Testis (tissue), 3 donors: Measurements from ENCODE around the gene NCK2. TPM values are rescaled to one million over a fixed set of nuclear protein-coding genes. Genes with fewer than 3 reads are reported as not detected.

Experiments used
- DNase-seq: peaks from one replicate; pipeline ENCODE4 v3.0.0-alpha.2; 2019
- H3K27ac ChIP-seq, 2 donors: fragments of 200-600 bp; sonication (generic); one replicate each; pipeline ENCODE4 v1.5.1; 2019
- H3K27me3 ChIP-seq: fragments of 200-600 bp; sonication (generic); one replicate; pipeline ENCODE4 v1.5.1; 2019
- H3K36me3 ChIP-seq: fragments of 200-600 bp; sonication (generic); one replicate; pipeline ENCODE4 v1.5.1; 2017; ENCODE audit warnings: low read depth; ENCODE audit errors: missing control alignments
- H3K4me1 ChIP-seq: fragments of 200-600 bp; sonication (generic); one replicate; pipeline ENCODE4 v1.5.1; 2019
- H3K4me3 ChIP-seq, 2 donors: fragments of 200-600 bp; sonication (generic); one replicate each; pipeline ENCODE4 v1.5.1; 2017 to 2019
- H3K9me3 ChIP-seq: fragments of 200-600 bp; sonication (generic); one replicate; pipeline ENCODE4 v1.5.1; 2017
- CTCF ChIP-seq, 3 experiments: fragments of 450-650 bp in 2 of 3; fragments of 200-600 bp in 1 of 3; sonication (generic) in 1 of 3; IDR thresholded peaks; one replicate each; pipeline ENCODE4 v1.5.1; 2016 to 2019; ENCODE audit warnings: antibody characterized with exemption in 3 of 3, mild to moderate bottlenecking in 2 of 3, moderate library complexity in 1 of 3
- POLR2A ChIP-seq: fragments of 450-650 bp; IDR thresholded peaks from one replicate; pipeline ENCODE4 v1.6.1; 2017; ENCODE audit warnings: antibody characterized with exemption, mild to moderate bottlenecking, moderate library complexity
- WGBS, 2 donors: methylation state at CpG; one replicate each; pipeline ENCODE4 v1.1.5; 2018; 5-methylcytosine and 5-hydroxymethylcytosine counted together
- intact Hi-C: fragments of 100-400 bp; cut with DNase I; formaldehyde crosslinking; loops from one replicate; pipeline ENCODE4 v1.15.1; 2023; ENCODE audit warnings: low total_unique reads
- polyA plus RNA-seq: library from polyadenylated mRNA; stranded (reverse); fragments of 350-450 nt; fragmentation: Illumina TruSeq; extraction: RNeasy Lipid Tissue Mini Kit (QIAGEN cat#74804); gene quantifications from one replicate; pipeline ENCODE4 v1.2.3, GENCODE V29; 2014; ENCODE audit warnings: low read depth, low replicate concordance; ENCODE audit not compliant: insufficient read depth
- total RNA-seq, 2 donors: library from RNA; depleted of rRNA; stranded (reverse); fragments of >200 nt; gene quantifications; one replicate each; pipeline ENCODE4 v1.2.3, GENCODE V29; 2016

Gene NCK2
- total and polyA plus RNA-seq, 3 donors from 2014 or later, result 67.7 to 168 (median 105) TPM

- WGBS, 2 donors, result 81 to 93% methylated on average over 9 of the region's 9 CpGs
- DNase-seq, result no peak
- H3K27ac ChIP-seq, result no peak overlapping the region
- intact Hi-C loops, result no loop called here
- no peak overlapping the region for H3K4me3 ChIP-seq
- no peaks in the 10 kb centered on the region for H3K27me3 ChIP-seq
- H3K4me1 ChIP-seq, result peaks cover 21% of the 10 kb centered on the region
- TF ChIP-seq POLR2A (no peak), CTCF (IDR thresholded peaks at IDR 0.05) (no peak)
- no peaks in the 10 kb centered on the region for H3K36me3 ChIP-seq
- no peaks in the 10 kb centered on the region for H3K9me3 ChIP-seq
Measured at GRCh38 chr2:105800036-105800713, 55.5 kb downstream of the NCK2 start.

GRCh38 chr2:105800953-105801635 lies 56.4 kb downstream of the NCK2 start:
- H3K9me3 ChIP-seq, result no peaks in the 10 kb centered on the region
- DNase-seq, result no peak
- no peak for TF ChIP-seq CTCF (IDR thresholded peaks at IDR 0.05)
- no peak for TF ChIP-seq POLR2A
- WGBS, 2 donors, result 67 to 73% methylated on average over 13 of the region's 13 CpGs
- no peaks in the 10 kb centered on the region for H3K27me3 ChIP-seq
- peaks cover 19% of the 10 kb centered on the region for H3K4me1 ChIP-seq
- no peak overlapping the region for H3K4me3 ChIP-seq
- H3K27ac ChIP-seq, result no peak overlapping the region
- intact Hi-C loops, result no loop called here
- no peaks in the 10 kb centered on the region for H3K36me3 ChIP-seq

- Histone ChIP-seq H3K27ac (no peak overlapping the region), H3K36me3 (no peaks in the 10 kb centered on the region), H3K4me1 (peaks cover 10% of the 10 kb centered on the region), H3K9me3 (no peaks in the 10 kb centered on the region), H3K27me3 (no peaks in the 10 kb centered on the region), H3K4me3 (no peak overlapping the region)
- TF ChIP-seq POLR2A (no peak), CTCF (IDR thresholded peaks at IDR 0.05) (no peak)
- WGBS, 2 donors, result 74 to 83% methylated on average over 4 of the region's 4 CpGs
- DNase-seq, result no peak
- intact Hi-C loops, result no loop called here
Measured at GRCh38 chr2:105801961-105802360, 57.2 kb downstream of the NCK2 start.

GRCh38 chr2:105802587-105802986 lies 57.9 kb downstream of the NCK2 start:
- H3K4me1 ChIP-seq, result peaks cover 4% of the 10 kb centered on the region
- no peak overlapping the region for H3K4me3 ChIP-seq
- H3K27ac ChIP-seq, result no peak overlapping the region
- no peak for DNase-seq
- WGBS, 2 donors, result 70 to 75% methylated on average over 7 of the region's 7 CpGs
- H3K27me3 ChIP-seq, result no peaks in the 10 kb centered on the region
- no peaks in the 10 kb centered on the region for H3K36me3 ChIP-seq
- no peaks in the 10 kb centered on the region for H3K9me3 ChIP-seq
- intact Hi-C loops, result no loop called here
- TF ChIP-seq CTCF (IDR thresholded peaks at IDR 0.05) (no peak), POLR2A (no peak)
